MM.1S (cell line): ENCODE results near the gene MBOAT2.

Experiments used
- CTCF ChIP-seq: fragments of 300-600 bp; sonication (generic); IDR thresholded peaks from 2 replicates; pipeline ENCODE4 v1.5.1; 2016; ENCODE audit warnings: antibody characterized with exemption, low read length, mixed read lengths
- EZH2 ChIP-seq: fragments of 300-600 bp; sonication (generic); optimal IDR thresholded peaks from 2 replicates; pipeline ENCODE3; 2017; ENCODE audit warnings: low read depth, mild to moderate bottlenecking, antibody characterized with exemption, low read length, mixed read lengths
- EZH2phosphoT487 ChIP-seq: fragments of 300-600 bp; sonication (generic); IDR thresholded peaks from 2 replicates; pipeline ENCODE4 v1.6.1; 2018; ENCODE audit warnings: antibody characterized with exemption, low read length

- TF ChIP-seq EZH2phosphoT487 (no peak), CTCF (no peak), EZH2 (no peak)
Measured at GRCh38 chr2:8856176-8856575, 147.3 kb downstream of the MBOAT2 start.
